WERI-Rb-1 (cell line): ENCODE data around the gene KCNE1.
A peak's percentile ranks its signal among the peaks of the same experiment; 100 is the strongest.

Source experiments
- DNase-seq: peaks from one replicate; pipeline ENCODE4 v3.0.0-alpha.2; 2020
- H3K27ac ChIP-seq: fragments of 250-450 bp; sonication (Bioruptor Pico); 2 replicates; pipeline ENCODE4 v1.5.1; 2020; ENCODE audit warnings: mild to moderate bottlenecking, moderate library complexity
- H3K27me3 ChIP-seq: fragments of 250-450 bp; sonication (Bioruptor Pico); 2 replicates; pipeline ENCODE4 v1.5.1; 2021; ENCODE audit warnings: mild to moderate bottlenecking, low read depth, moderate library complexity; ENCODE audit not compliant: insufficient read depth, severe bottlenecking
- H3K36me3 ChIP-seq: fragments of 250-450 bp; sonication (Bioruptor Pico); 2 replicates; pipeline ENCODE4 v1.5.1; 2020; ENCODE audit warnings: mild to moderate bottlenecking, moderate library complexity
- H3K4me3 ChIP-seq: 2 replicates; pipeline ENCODE4 v1.5.1; 2011; ENCODE audit warnings: low read depth, mild to moderate bottlenecking, control low read depth, low read length
- H3K9me3 ChIP-seq: fragments of 250-450 bp; sonication (Bioruptor Pico); 2 replicates; pipeline ENCODE4 v1.5.1; 2021; ENCODE audit warnings: mild to moderate bottlenecking, moderate library complexity; ENCODE audit not compliant: severe bottlenecking
- CTCF ChIP-seq: IDR thresholded peaks from 2 replicates; pipeline ENCODE4 v1.5.1; 2011; ENCODE audit warnings: low read depth, mild to moderate bottlenecking, control low read depth, inconsistent platforms, low read length

Gene KCNE1

GRCh38 chr21:34511787-34512455 lies at the start of gene KCNE1:
TSS of gene KCNE1 (minus strand) at chr21:34512210. CDS start at chr21:34449634, 62,576 bp downstream.
- H3K4me3 ChIP-seq = no peak within 1 kb of the TSS
- no peaks in the 10 kb centered on the region for H3K27me3 ChIP-seq
- no peaks in the 10 kb centered on the region for H3K36me3 ChIP-seq
- no peaks in the 10 kb centered on the region for H3K9me3 ChIP-seq
- TF ChIP-seq CTCF = no peak
- no peak for DNase-seq
- peak within 1 kb of the TSS; percentile 51 for H3K27ac ChIP-seq

GRCh38 chr21:34561806-34562205 lies 49.8 kb upstream of the KCNE1 start:
- Histone ChIP-seq H3K36me3 (no peaks in the 10 kb centered on the region; the same call in 1 of the 2 replicates), H3K27ac (no peak overlapping the region), H3K9me3 (no peaks in the 10 kb centered on the region), H3K4me3 (no peak overlapping the region), H3K27me3 (no peaks in the 10 kb centered on the region)
- peak; percentile 41 for DNase-seq
- no peak for TF ChIP-seq CTCF

- DNase-seq = peak; percentile 18
- H3K9me3 ChIP-seq = no peaks in the 10 kb centered on the region
- no peak overlapping the region for H3K4me3 ChIP-seq
- H3K36me3 ChIP-seq = no peaks in the 10 kb centered on the region
- no peak overlapping the region for H3K27ac ChIP-seq
- TF ChIP-seq CTCF = no peak
- H3K27me3 ChIP-seq = no peaks in the 10 kb centered on the region
Measured at GRCh38 chr21:34560609-34561008, 48.6 kb upstream of the KCNE1 start.

GRCh38 chr21:34560021-34560420 lies 48.0 kb upstream of the KCNE1 start:
- Histone ChIP-seq H3K36me3 (no peaks in the 10 kb centered on the region), H3K27ac (no peak overlapping the region), H3K9me3 (no peaks in the 10 kb centered on the region), H3K27me3 (no peaks in the 10 kb centered on the region), H3K4me3 (no peak overlapping the region)
- TF ChIP-seq CTCF = no peak
- no peak for DNase-seq

- DNase-seq = no peak
- Histone ChIP-seq H3K36me3 (no peaks in the 10 kb centered on the region), H3K27me3 (no peaks in the 10 kb centered on the region), H3K27ac (no peak overlapping the region), H3K4me3 (no peak overlapping the region), H3K9me3 (no peaks in the 10 kb centered on the region)
- no peak for TF ChIP-seq CTCF
Measured at GRCh38 chr21:34559089-34559631, 47.1 kb upstream of the KCNE1 start.

- Histone ChIP-seq H3K9me3 (no peaks in the 10 kb centered on the region), H3K27ac (no peak overlapping the region), H3K4me3 (no peak overlapping the region), H3K36me3 (no peaks in the 10 kb centered on the region), H3K27me3 (no peaks in the 10 kb centered on the region)
- TF ChIP-seq CTCF = no peak
- no peak for DNase-seq
Measured at GRCh38 chr21:34558166-34558565, 46.2 kb upstream of the KCNE1 start.
